SK-N-SH treated with all-trans-retinoic acid at 6 μM for 48 hours (cell line): ENCODE data around the gene CCDC8.

Source experiments
- ARNTL ChIP-seq: fragments of 450-650 bp; formaldehyde crosslinking; IDR thresholded peaks from 2 replicates; pipeline ENCODE4 v1.5.0; 2020; ENCODE audit warnings: low read depth, mild to moderate bottlenecking, moderate library complexity, borderline replicate concordance
- CREB5 ChIP-seq: fragments of 250-450 bp; sonication (Bioruptor Pico); IDR thresholded peaks from 2 replicates; pipeline ENCODE4 v1.5.1; 2020; ENCODE audit warnings: low read depth, mild to moderate bottlenecking, moderate library complexity
- CSDC2 ChIP-seq: fragments of 250-450 bp; sonication (Bioruptor Pico); IDR thresholded peaks from 2 replicates; pipeline ENCODE4 v1.5.0; 2020; ENCODE audit warnings: mild to moderate bottlenecking, moderate library complexity
- PATZ1 ChIP-seq: fragments of 250-450 bp; sonication (Bioruptor Pico); IDR thresholded peaks from 2 replicates; pipeline ENCODE4 v1.8.0; 2020; ENCODE audit warnings: mild to moderate bottlenecking, moderate library complexity, borderline replicate concordance
- POU6F1 ChIP-seq: fragments of 250-450 bp; sonication (Bioruptor Pico); IDR thresholded peaks from 2 replicates; pipeline ENCODE4 v1.8.0; 2021; ENCODE audit warnings: low read depth, mild to moderate bottlenecking, moderate library complexity, borderline replicate concordance
- TCF4 ChIP-seq: fragments of 250-450 bp; sonication (Bioruptor Pico); IDR thresholded peaks from 2 replicates; pipeline ENCODE4 v1.8.0; 2021; ENCODE audit warnings: mild to moderate bottlenecking, moderate library complexity, borderline replicate concordance
- ZFP3 ChIP-seq: fragments of 250-450 bp; sonication (Bioruptor Pico); IDR thresholded peaks from 2 replicates; pipeline ENCODE4 v1.5.0; 2020; ENCODE audit warnings: mild to moderate bottlenecking, moderate library complexity

- TF ChIP-seq PATZ1 (CRISPR knock-in tag) = no peak
- no peak for TF ChIP-seq TCF4
- TF ChIP-seq ARNTL (CRISPR knock-in tag) = no peak
- no peak for TF ChIP-seq CREB5 (CRISPR knock-in tag)
- no peak for TF ChIP-seq POU6F1 (CRISPR knock-in tag)
- TF ChIP-seq ZFP3 (CRISPR knock-in tag) = no peak
- no peak for TF ChIP-seq CSDC2 (CRISPR knock-in tag)
Observed at GRCh38 chr19:46390866-46391265, 22.5 kb downstream of the CCDC8 start.
